Amniotic stem cell (primary cell): Measurements from ENCODE around the gene SLIT3.

Experiments
- DNase-seq: peaks from one replicate; lab custom pipeline; 2025; lab: John Stamatoyannopoulos, UW

The SLIT3 gene

DNA sequence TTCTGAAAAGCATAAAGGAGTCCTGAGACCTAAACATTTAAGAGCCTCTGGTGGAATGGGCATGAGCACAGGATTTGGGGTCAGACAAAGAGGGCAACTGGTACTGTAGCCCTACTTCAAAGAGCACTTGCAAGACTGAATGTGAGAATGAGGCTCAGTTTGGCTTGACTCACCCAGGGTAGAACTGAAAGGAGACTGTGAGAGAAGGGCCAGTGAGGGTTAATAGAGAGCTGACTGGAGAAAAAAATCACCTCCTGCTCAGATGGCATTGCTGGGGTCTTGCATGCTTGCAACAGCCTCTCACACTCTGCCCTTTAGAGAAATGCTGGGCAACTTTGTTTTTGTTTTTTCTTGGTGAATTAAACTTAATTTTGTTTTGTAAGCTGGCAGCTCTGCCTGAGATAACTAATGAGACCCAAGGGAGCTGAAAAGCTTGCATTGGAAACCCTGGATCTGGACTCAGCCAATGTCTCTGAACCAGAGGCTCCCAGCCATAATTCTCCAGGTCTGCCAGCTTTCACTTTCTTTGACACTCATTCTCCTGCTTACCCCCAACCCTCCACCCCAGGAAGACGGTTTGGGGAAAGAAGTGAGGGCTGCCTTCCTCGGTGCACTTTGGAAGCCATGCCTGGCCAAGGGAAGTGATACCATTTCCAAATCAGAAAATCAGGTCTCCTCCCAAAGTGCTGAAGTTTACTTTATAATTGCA, 560.7 kb downstream of the SLIT3 start:
- no peak for DNase-seq

GRCh38 chr5:168737066-168737465, 563.9 kb downstream of the SLIT3 start:
- DNase-seq, result no peak

DNA sequence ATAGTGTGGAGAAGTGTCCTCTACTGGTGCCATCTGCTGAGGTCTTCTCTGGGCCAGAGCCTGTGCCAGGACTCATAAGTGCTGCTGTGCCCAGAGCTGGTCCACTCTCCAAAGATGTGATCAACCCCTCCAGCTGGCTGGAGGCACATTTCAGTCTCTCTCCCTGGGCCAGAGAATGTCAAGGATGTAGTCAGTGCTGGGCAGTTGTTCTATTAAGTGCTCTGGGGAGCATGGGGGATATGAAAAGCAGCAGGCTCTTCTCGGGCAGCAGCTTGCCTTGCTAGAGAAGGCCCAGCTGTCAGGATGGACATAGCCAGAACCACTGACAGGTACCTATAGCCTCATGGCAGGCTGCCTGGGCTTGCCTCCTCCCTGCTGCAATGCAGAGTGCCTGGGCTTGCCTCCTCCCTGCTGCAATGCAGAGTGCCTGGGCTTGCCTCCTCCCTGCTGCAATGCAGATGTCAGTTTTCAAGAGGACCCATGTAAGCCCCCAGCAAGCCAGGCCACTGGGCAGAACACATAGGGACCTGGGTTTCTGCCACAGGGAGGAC, 564.6 kb downstream of the SLIT3 start:
- DNase-seq, result no peak

GRCh38 chr5:168734620-168735300, 566.2 kb downstream of the SLIT3 start:
- DNase-seq, result no peak

GRCh38 chr5:168734119-168734518, 566.8 kb downstream of the SLIT3 start:
- DNase-seq, result no peak

DNA sequence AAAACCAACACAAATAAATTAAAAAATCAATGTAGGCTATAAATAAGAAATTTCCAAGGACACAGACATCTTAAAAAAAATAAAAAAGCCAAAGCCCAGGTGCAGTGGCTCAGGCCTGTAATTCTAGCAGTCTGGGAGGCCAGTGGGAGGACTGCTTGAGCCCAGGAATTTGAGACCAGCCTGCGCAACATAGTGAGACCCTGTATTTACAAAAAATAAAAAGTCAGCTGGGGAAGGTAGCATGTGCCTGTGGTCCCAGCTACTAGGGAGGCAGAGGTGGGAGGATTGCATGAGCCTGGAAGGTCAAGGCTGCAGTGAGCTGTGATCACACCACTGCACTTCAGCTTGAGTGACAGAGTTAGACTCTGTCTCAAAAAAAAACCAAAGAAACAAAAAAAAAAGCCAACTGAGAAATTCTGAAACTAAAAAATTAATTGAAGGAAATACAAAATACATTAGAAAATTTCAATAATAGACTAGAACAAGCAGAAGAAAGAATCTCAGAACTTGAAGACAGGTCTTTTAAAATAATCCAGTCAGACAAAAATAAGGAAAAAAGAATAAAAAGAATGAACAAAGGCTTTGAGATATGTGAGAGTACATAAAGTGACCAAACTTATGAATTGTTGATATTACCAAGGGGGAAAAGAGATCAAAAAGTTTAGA, 572.3 kb downstream of the SLIT3 start:
- DNase-seq, result no peak

- DNase-seq, result no peak
Measured at GRCh38 chr5:168727547-168727946, 573.4 kb downstream of the SLIT3 start.

- no peak for DNase-seq
Measured at GRCh38 chr5:168726342-168726741, 574.6 kb downstream of the SLIT3 start.

- no peak for DNase-seq
Measured at GRCh38 chr5:168724227-168724626, 576.7 kb downstream of the SLIT3 start.

DNA sequence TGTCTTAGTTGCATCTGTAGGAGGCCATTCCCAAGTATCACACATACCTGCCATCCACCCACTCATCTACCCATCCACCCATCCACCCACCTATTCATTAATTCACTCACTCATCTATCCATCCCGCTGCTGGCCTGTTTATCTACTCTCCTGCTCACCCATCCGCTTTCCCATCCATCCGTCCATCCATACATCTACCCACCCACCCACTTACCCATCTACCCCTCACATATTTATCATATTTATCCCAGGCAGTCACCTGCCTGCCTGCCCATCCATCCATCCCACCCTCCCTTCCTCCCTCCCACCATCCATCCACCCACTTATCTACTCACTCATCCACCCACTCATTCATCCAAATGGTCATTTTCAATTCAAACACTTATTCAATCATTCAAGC, 577.9 kb downstream of the SLIT3 start:
- no peak for DNase-seq

GRCh38 chr5:168721966-168722365, 579.0 kb downstream of the SLIT3 start:
- DNase-seq, result no peak

DNA sequence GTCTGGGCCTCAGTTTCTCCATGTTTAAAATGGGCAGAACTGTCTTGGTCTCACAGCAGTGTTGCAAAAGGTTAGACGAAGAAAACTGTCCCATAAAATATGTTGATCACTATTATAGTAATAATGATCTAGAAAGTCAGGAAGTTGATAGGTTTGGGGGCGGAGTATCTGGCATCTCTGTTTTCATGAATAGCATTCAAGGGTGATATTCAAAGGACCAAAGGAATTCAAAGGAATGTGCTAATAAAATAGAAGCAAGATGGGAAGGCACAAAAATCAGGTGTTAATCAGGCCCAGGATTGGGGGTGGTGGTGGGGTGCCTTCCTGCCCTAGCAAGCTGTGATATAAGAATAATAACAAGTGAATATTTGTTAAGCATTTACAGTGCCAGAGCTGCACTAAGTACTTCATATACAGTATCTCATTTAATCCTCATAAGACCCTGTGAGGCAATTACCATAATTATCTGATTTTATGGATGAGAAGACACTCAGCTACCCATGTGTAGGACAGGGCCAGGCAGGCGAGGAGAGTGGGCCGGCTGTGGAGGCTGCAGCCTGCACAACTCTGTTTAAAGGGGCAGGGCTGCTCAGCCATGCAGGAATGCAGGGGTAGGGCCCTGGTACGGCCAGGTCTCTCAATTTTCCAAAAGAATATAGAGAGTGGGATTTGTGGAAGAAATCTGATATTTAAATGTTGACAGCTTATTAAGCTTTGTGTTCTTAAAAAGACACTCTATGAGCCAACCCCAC, 579.8 kb downstream of the SLIT3 start:
- no peak for DNase-seq

DNA sequence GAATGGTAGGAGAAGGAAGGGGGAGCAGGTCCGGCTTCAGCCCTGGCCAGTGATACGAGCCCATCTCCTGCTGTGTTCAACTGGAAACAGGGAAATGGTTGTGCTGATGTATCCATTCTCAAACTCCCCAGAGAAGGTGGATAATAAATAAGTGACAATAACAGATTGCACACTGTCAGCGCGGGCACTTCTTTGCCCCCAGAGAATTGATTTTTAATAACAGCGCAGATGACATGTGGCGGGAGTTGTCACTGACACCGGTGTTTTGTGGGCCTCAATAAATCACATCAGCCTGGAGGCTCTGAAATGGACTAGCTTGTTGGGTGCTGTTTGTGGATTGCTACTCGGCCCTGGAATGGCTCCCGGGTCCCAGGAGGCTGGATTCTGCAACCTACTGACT, 580.4 kb downstream of the SLIT3 start:
- DNase-seq, result no peak

DNA sequence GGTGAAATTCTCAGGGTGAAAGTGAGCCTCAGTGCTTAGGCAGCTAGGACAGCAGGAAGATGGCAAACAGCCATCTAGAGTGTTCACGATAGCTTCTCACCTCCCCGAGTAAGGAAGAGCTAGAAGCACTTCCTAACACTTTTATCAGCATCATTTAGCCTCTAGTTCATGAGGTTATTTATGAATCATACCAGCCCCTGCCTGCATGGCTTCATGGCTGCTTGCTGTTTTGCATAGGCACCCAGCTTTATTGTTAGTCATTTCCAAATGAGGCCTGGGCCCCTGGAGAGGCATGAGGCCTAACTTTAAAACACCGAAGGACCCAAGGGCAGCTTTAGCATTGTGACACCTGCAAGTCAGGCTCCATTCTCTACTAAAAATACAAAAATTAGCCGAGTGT, 586.9 kb downstream of the SLIT3 start:
- DNase-seq, result no peak

DNA sequence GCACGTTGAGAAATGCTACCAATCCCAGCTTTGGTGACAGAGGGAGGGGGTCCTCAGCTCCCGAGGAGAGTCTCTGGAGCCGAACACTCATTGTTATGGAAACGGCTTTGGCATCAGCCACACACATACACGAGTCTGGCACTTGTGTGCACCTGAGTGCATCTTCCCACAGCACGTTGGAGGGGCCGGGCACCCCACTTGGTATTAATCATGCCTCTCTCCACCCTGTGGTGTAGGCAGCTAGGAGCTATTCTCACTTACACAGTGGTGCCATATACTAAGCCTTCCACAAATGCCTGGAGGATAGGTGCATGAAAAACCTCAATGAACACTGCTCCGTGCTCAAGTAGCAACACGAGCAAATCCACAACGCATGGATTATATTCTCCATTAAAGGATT, 587.9 kb downstream of the SLIT3 start:
- DNase-seq, result no peak

GRCh38 chr5:168712280-168712924, 588.5 kb downstream of the SLIT3 start:
- DNase-seq, result peak; percentile 91

DNA sequence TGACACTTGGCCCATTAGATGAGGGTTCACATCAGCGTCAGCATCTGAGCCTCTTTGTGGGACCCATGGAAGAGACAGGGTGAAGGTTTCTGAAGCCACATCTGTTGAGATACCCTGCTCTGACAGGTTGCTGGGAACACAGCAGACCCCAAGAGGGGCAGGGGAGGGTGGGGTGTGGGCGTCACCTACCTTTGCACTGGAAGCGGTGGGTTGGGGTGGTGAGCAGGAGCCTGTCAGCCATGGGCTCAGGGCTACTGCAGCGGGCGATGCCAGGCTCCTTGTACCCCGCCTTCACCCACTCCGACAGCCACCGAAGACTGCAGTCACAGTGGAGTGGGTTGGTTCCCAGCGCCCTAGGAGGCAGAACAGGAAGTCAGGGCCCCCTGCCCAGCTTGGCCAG, 590.2 kb downstream of the SLIT3 start:
- DNase-seq, result no peak

- DNase-seq, result no peak
Measured at GRCh38 chr5:168707716-168708695, 592.9 kb downstream of the SLIT3 start.

GRCh38 chr5:168706655-168707069, 594.3 kb downstream of the SLIT3 start:
- DNase-seq, result no peak

- DNase-seq, result no peak
Measured at GRCh38 chr5:168705321-168705720, 595.6 kb downstream of the SLIT3 start.
